HFF-Myc (cell line): ENCODE data around the gene PAX5.

Experiments used
- DNase-seq: peaks from one replicate; pipeline ENCODE4 v3.0.0-alpha.2; 2011; ENCODE audit warnings: low read depth; ENCODE audit errors: extremely low read depth
- H3K4me3 ChIP-seq: replicated peaks from 2 replicates; pipeline ENCODE4 v1.5.1; 2011; ENCODE audit warnings: low read depth, mild to moderate bottlenecking, control low read depth, low read length
- CTCF ChIP-seq: IDR thresholded peaks from 2 replicates; pipeline ENCODE4 v1.5.1; 2012; ENCODE audit warnings: mild to moderate bottlenecking, low read depth, low read length, control low read depth; ENCODE audit errors: missing control alignments

Gene PAX5

GRCh38 chr9:36928670-36929349 lies 105.3 kb downstream of the PAX5 start:
- no peak for TF ChIP-seq CTCF
- H3K4me3 ChIP-seq: no peak overlapping the region
- peak; percentile 33 for DNase-seq

- no peak overlapping the region for H3K4me3 ChIP-seq
- no peak for TF ChIP-seq CTCF
- DNase-seq: no peak
Observed at GRCh38 chr9:36928210-36928609, 105.9 kb downstream of the PAX5 start.

GRCh38 chr9:36924757-36925432 lies 109.2 kb downstream of the PAX5 start:
- TF ChIP-seq CTCF: no peak
- no peak overlapping the region for H3K4me3 ChIP-seq
- DNase-seq: no peak

- peak; percentile 78 for DNase-seq
- H3K4me3 ChIP-seq: no peak overlapping the region
- no peak for TF ChIP-seq CTCF
Observed at GRCh38 chr9:36924071-36924470, 110.0 kb downstream of the PAX5 start.

- no peak for DNase-seq
- no peak for TF ChIP-seq CTCF
- no peak overlapping the region for H3K4me3 ChIP-seq
Observed at GRCh38 chr9:36923025-36923625, 110.9 kb downstream of the PAX5 start.

- TF ChIP-seq CTCF: no peak
- DNase-seq: no peak
- H3K4me3 ChIP-seq: no peak overlapping the region
Observed at GRCh38 chr9:36922548-36922947, 111.5 kb downstream of the PAX5 start.

GRCh38 chr9:36914212-36914577 lies 119.9 kb downstream of the PAX5 start:
- DNase-seq: no peak
- no peak for TF ChIP-seq CTCF
- no peak overlapping the region for H3K4me3 ChIP-seq
